Smooth muscle cell (in vitro differentiated cells): Measurements from ENCODE around the gene AGBL1. TPM values are rescaled to one million over a fixed set of nuclear protein-coding genes. Genes with fewer than 3 reads are reported as not detected.

Source experiments
- DNase-seq: peaks from one replicate; lab custom pipeline; 2025; ENCODE audit not compliant: unreplicated experiment; lab: John Stamatoyannopoulos, UW
- H2AFZ ChIP-seq: fragments of 200-600 bp; sonication (generic); 2 replicates; pipeline ENCODE4 v1.6.0; 2016; ENCODE audit warnings: antibody characterized with exemption, low read depth, mild to moderate bottlenecking
- H3F3A ChIP-seq: fragments of 200-600 bp; sonication (generic); 2 replicates; pipeline ENCODE4 v1.6.0; 2017; ENCODE audit warnings: antibody characterized with exemption, low read depth
- H3K27ac ChIP-seq: fragments of 200-600 bp; sonication (generic); 2 replicates; pipeline ENCODE4 v1.5.1; 2016; ENCODE audit warnings: low read depth, mild to moderate bottlenecking
- H3K27me3 ChIP-seq: fragments of 200-600 bp; sonication (generic); 2 replicates; pipeline ENCODE4 v1.6.1; 2016; ENCODE audit warnings: low read depth, mild to moderate bottlenecking
- H3K36me3 ChIP-seq: fragments of 200-600 bp; sonication (generic); 2 replicates; pipeline ENCODE4 v1.5.1; 2016; ENCODE audit warnings: low read depth
- H3K4me1 ChIP-seq: fragments of 200-600 bp; sonication (generic); 2 replicates; pipeline ENCODE4 v1.5.1; 2016; ENCODE audit warnings: low read depth
- H3K4me2 ChIP-seq: fragments of 200-600 bp; sonication (generic); 2 replicates; pipeline ENCODE4 v1.6.0; 2016; ENCODE audit warnings: mild to moderate bottlenecking
- H3K4me3 ChIP-seq: fragments of 200-600 bp; sonication (generic); 2 replicates; pipeline ENCODE4 v1.5.1; 2016; ENCODE audit warnings: mild to moderate bottlenecking
- H3K79me2 ChIP-seq: fragments of 200-600 bp; sonication (generic); 2 replicates; pipeline ENCODE4 v1.6.0; 2016; ENCODE audit warnings: low read depth, mild to moderate bottlenecking
- H3K9ac ChIP-seq: fragments of 200-600 bp; sonication (generic); 2 replicates; pipeline ENCODE4 v1.6.0; 2016; ENCODE audit warnings: low read depth
- H3K9me3 ChIP-seq: fragments of 200-600 bp; sonication (generic); replicated peaks from 2 replicates; pipeline ENCODE4 v1.5.1; 2016; ENCODE audit warnings: low read depth
- H4K20me1 ChIP-seq: fragments of 200-600 bp; sonication (generic); 2 replicates; pipeline ENCODE4 v1.6.0; 2016; ENCODE audit warnings: low read depth
- WGBS: methylation state at CpG from one replicate; pipeline ENCODE4 v1.1.7; 2016; ENCODE audit warnings: low lambda C conversion rate; 5-methylcytosine and 5-hydroxymethylcytosine counted together
- polyA plus RNA-seq: library from polyadenylated mRNA; unstranded; fragments of >200 nt; fragmentation: Nextera tagmentation; extraction: Ambion mirVana; gene quantifications from 2 replicates; pipeline ENCODE4 v1.2.1, GENCODE V29; 2016
- total RNA-seq: library from RNA; depleted of rRNA; stranded (reverse); fragments of >200 nt; gene quantifications from 2 replicates; pipeline ENCODE4 v1.2.3, GENCODE V29; 2014
- TF ChIP-seq, protein P1 (sequence below): fragments of 200-600 bp; sonication (generic); IDR thresholded peaks from 2 replicates; pipeline ENCODE4 v1.5.1; 2017; ENCODE audit warnings: borderline replicate concordance, mild to moderate bottlenecking, antibody characterized with exemption; ENCODE audit not compliant: insufficient read depth, poor library complexity, severe bottlenecking

Gene AGBL1
- total and polyA plus RNA-seq, 2 experiments from 2014 or later: not detected

DNA sequence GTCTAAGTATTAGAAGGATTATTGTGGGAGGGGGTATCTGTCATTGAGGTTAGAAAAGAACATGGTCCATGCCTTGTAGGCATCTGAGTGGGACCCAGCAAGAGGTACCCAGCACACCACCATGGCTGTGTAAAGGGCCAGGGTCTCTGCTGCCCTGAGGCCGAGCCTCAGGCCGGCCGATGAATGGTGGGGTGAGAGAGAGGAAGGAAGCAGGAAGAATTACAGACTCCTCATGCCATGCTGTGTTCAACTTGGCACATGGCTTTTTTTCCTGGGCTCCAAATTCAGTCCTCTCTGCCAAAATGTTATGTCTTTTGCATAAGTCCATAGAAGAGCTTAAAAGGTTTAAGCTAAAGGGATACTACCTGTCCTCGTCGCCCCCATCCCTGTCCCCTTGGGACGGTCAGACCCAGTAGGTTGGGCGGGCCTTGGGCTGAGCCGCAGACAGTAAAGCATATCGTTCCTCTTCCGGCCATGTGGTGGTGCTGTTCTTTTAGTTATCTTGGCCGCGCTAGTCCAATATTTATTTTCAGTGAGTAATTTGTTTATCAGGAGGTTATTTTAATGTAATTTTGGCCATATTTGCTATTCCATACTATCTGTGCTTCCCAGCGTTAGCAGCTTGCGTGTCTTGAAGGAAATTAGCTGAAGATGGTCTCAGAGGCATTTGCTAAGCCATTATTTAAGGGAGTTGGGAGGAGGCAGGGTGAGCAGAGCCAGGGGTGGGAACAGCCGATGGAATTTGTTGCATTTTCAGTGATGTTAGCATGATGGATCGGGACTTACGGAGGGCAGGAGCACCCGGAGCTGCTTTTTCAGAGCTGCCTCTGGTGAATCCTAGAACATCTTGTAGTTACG is 152.4 kb downstream of the AGBL1 start:
- TF ChIP-seq, protein P1, sequence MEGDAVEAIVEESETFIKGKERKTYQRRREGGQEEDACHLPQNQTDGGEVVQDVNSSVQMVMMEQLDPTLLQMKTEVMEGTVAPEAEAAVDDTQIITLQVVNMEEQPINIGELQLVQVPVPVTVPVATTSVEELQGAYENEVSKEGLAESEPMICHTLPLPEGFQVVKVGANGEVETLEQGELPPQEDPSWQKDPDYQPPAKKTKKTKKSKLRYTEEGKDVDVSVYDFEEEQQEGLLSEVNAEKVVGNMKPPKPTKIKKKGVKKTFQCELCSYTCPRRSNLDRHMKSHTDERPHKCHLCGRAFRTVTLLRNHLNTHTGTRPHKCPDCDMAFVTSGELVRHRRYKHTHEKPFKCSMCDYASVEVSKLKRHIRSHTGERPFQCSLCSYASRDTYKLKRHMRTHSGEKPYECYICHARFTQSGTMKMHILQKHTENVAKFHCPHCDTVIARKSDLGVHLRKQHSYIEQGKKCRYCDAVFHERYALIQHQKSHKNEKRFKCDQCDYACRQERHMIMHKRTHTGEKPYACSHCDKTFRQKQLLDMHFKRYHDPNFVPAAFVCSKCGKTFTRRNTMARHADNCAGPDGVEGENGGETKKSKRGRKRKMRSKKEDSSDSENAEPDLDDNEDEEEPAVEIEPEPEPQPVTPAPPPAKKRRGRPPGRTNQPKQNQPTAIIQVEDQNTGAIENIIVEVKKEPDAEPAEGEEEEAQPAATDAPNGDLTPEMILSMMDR: peak; percentile 69
- Histone ChIP-seq H3K9ac (no peak overlapping the region), H3K27me3 (no peaks in the 10 kb centered on the region), H3K36me3 (no peaks in the 10 kb centered on the region), H3K4me1 (no peaks in the 10 kb centered on the region), H3K79me2 (no peaks in the 10 kb centered on the region), H3K27ac (no peak overlapping the region), H3K9me3 (no peaks in the 10 kb centered on the region), H2AFZ (peak overlapping the region; percentile 46), H3K4me2 (peak overlapping the region; percentile 82), H4K20me1 (no peaks in the 10 kb centered on the region), H3F3A (no peaks in the 10 kb centered on the region), H3K4me3 (peak overlapping the region; percentile 33)
- WGBS: 13% methylated on average over 19 of the region's 19 CpGs
- DNase-seq: no peak

- H3K4me2 ChIP-seq: no peak overlapping the region
- H3K4me3 ChIP-seq: no peak overlapping the region
- WGBS: 86% methylated on average over 3 of the region's 3 CpGs
- no peaks in the 10 kb centered on the region for H3K36me3 ChIP-seq
- no peaks in the 10 kb centered on the region for H3K79me2 ChIP-seq
- DNase-seq: no peak
- no peaks in the 10 kb centered on the region for H4K20me1 ChIP-seq
- H3F3A ChIP-seq: no peaks in the 10 kb centered on the region
- H3K4me1 ChIP-seq: no peaks in the 10 kb centered on the region
- no peak overlapping the region for H3K27ac ChIP-seq
- no peaks in the 10 kb centered on the region for H3K9me3 ChIP-seq
- no peaks in the 10 kb centered on the region for H3K27me3 ChIP-seq
- H3K9ac ChIP-seq: no peak overlapping the region
- TF ChIP-seq, protein P1: no peak
- H2AFZ ChIP-seq: no peak overlapping the region
Observed at GRCh38 chr15:86235667-86236066, 156.0 kb downstream of the AGBL1 start.

GRCh38 chr15:86236356-86237110 is 156.9 kb downstream of the AGBL1 start:
- Histone ChIP-seq H3F3A (no peaks in the 10 kb centered on the region), H3K4me3 (no peak overlapping the region), H3K9ac (no peak overlapping the region), H3K9me3 (no peaks in the 10 kb centered on the region), H3K4me1 (no peaks in the 10 kb centered on the region), H3K27ac (no peak overlapping the region), H3K4me2 (peak overlapping the region; percentile 50), H4K20me1 (no peaks in the 10 kb centered on the region), H2AFZ (no peak overlapping the region), H3K36me3 (no peaks in the 10 kb centered on the region), H3K27me3 (no peaks in the 10 kb centered on the region), H3K79me2 (no peaks in the 10 kb centered on the region)
- WGBS: 17% methylated on average over 12 of the region's 15 CpGs
- TF ChIP-seq, protein P1: no peak
- no peak for DNase-seq
